ENCODE results near the gene IGF1R.

GRCh38 chr15:98635848-98636247 is 12.5 kb upstream of the IGF1R start:
- TF ChIP-seq CTCF (IDR thresholded peaks at IDR 0.05; ENCODE audit: insufficient read depth, low read length) (no peak), POLR2AphosphoS5 (IDR thresholded peaks at IDR 0.05; ENCODE audit: low read depth) (no peak), GABPA (IDR thresholded peaks at IDR 0.05; ENCODE audit: low read depth) (no peak), SPI1 (IDR thresholded peaks at IDR 0.05; ENCODE audit: borderline replicate concordance, low read depth) (no peak)
